Brain microvascular endothelial cell (primary cell): ENCODE data around the gene KIAA1614.

Source experiments
- DNase-seq: peaks from one replicate; pipeline ENCODE4 v3.0.0-alpha.2; 2020
- H3K27ac ChIP-seq: fragments of 250-450 bp; sonication (Bioruptor Pico); 2 replicates; pipeline ENCODE4 v1.5.1; 2020; ENCODE audit warnings: mild to moderate bottlenecking, moderate library complexity
- H3K27me3 ChIP-seq: fragments of 250-450 bp; sonication (Bioruptor Pico); replicated peaks from 2 replicates; pipeline ENCODE4 v1.5.1; 2020; ENCODE audit warnings: mild to moderate bottlenecking
- H3K36me3 ChIP-seq: fragments of 250-450 bp; sonication (Bioruptor Pico); replicated peaks from 2 replicates; pipeline ENCODE4 v1.5.1; 2020; ENCODE audit warnings: mild to moderate bottlenecking
- H3K4me3 ChIP-seq: 2 replicates; pipeline ENCODE4 v1.5.1; 2011; ENCODE audit warnings: low read depth, mild to moderate bottlenecking, control low read depth, low read length, moderate library complexity
- in situ Hi-C: cut with HindIII; loops from 2 replicates; pipeline ENCODE4 v1.10.0; 2017; ENCODE audit warnings: low sequenced_read_pairs, low pct_ligation_motif_present
- TF ChIP-seq, protein P1 (sequence below): IDR thresholded peaks from 2 replicates; pipeline ENCODE4 v1.5.1; 2011; ENCODE audit warnings: low read depth, mild to moderate bottlenecking, moderate library complexity, low read length, control low read depth, inconsistent platforms; ENCODE audit errors: missing control alignments

The KIAA1614 gene

DNA sequence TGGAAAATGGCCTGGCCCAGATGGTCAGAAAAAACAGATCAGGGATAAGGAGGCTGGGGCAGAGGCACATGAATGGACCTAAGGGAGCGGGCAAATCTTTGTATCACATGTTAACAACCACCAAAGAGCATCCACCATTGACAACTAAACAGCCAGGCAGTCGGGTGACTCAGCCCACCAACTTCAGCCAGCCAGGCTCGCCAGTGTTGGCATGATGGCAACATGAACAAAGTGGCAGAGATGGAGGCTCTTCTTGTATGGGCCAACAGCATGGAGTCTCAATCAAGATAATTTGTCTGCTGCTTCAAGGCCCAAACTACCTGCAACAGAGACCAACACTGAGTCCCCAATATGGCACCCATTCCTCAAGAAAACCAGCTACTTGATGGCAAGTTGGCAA lies 16.5 kb upstream of the KIAA1614 start:
- TF ChIP-seq, protein P1, sequence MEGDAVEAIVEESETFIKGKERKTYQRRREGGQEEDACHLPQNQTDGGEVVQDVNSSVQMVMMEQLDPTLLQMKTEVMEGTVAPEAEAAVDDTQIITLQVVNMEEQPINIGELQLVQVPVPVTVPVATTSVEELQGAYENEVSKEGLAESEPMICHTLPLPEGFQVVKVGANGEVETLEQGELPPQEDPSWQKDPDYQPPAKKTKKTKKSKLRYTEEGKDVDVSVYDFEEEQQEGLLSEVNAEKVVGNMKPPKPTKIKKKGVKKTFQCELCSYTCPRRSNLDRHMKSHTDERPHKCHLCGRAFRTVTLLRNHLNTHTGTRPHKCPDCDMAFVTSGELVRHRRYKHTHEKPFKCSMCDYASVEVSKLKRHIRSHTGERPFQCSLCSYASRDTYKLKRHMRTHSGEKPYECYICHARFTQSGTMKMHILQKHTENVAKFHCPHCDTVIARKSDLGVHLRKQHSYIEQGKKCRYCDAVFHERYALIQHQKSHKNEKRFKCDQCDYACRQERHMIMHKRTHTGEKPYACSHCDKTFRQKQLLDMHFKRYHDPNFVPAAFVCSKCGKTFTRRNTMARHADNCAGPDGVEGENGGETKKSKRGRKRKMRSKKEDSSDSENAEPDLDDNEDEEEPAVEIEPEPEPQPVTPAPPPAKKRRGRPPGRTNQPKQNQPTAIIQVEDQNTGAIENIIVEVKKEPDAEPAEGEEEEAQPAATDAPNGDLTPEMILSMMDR, result no peak
- Histone ChIP-seq H3K36me3 (no peaks in the 10 kb centered on the region), H3K27me3 (no peaks in the 10 kb centered on the region), H3K4me3 (no peak overlapping the region), H3K27ac (no peak overlapping the region)
- in situ Hi-C loops, result loop anchor here (25.0 kb wide), 1 partner anchor 266 kb away; no protein-coding TSS in a partner anchor
- DNase-seq, result no peak

DNA sequence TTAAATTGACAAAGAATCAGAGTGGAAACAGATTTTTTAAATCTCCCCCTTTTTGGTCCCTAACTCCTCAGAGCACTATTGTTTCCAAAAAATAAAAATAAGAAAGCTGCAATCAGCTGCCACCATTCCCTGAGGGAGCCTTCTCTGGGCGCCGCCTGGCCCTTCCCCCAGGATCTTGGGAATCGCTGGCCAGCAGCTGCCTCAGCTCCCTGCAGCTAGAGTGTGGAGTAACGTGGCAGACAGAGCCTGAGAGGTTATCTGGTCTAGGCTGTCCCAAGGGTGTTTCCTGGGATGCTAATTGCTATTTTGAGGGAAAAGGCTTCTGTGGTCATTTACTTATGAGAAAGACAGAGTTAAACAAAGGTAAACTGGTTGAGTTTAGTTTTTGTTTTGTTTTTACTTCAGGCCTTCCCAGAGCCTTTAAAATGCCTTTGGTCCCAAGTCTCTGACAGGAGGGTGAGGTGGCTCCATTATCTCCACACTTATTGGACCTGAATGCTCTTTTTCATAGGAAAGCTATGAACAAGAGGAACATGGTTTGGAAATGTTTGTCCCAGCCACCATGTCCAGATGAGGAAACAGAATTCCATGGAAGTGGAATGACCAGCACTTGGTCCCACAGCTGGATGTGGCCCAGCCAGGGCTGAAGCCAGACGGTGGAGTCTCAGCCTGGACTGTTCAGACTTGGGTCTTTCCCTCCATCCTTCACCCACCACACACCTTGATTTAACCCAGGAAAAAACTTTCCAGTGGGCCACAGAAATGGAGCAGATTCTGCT lies 14.1 kb upstream of the KIAA1614 start:
- H3K27ac ChIP-seq, result no peak overlapping the region
- no peak overlapping the region for H3K4me3 ChIP-seq
- in situ Hi-C loops, result loop anchor here (25.0 kb wide), 1 partner anchor 264 kb away; no protein-coding TSS in a partner anchor
- DNase-seq, result no peak
- H3K36me3 ChIP-seq, result no peaks in the 10 kb centered on the region
- no peaks in the 10 kb centered on the region for H3K27me3 ChIP-seq
- TF ChIP-seq, protein P1, result no peak

DNA sequence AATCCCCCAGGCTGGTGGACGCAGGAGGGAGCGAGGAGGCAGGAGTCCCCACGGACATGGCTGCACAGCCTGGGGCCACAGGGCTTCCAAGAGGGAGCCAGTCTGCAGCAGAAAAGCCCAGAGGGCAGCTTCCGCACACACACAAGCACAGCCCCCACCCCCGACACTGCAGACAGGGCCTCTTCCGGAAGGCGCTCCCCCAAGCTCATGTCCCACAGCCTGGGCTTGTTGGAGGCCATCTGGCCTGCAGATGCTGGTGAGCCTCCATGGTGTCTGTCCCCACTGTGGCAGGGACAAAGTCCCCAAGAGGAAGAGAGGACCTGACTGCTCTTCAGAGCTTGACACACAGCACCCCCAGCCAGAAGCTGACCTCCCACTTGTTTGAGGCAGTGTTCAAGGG lies 13.4 kb upstream of the KIAA1614 start:
- no peak for DNase-seq
- Histone ChIP-seq H3K4me3 (no peak overlapping the region), H3K36me3 (no peaks in the 10 kb centered on the region), H3K27me3 (no peaks in the 10 kb centered on the region), H3K27ac (no peak overlapping the region)
- in situ Hi-C loops, result loop anchor here (25.0 kb wide), 1 partner anchor 263 kb away; no protein-coding TSS in a partner anchor
- TF ChIP-seq, protein P1, result no peak

DNA sequence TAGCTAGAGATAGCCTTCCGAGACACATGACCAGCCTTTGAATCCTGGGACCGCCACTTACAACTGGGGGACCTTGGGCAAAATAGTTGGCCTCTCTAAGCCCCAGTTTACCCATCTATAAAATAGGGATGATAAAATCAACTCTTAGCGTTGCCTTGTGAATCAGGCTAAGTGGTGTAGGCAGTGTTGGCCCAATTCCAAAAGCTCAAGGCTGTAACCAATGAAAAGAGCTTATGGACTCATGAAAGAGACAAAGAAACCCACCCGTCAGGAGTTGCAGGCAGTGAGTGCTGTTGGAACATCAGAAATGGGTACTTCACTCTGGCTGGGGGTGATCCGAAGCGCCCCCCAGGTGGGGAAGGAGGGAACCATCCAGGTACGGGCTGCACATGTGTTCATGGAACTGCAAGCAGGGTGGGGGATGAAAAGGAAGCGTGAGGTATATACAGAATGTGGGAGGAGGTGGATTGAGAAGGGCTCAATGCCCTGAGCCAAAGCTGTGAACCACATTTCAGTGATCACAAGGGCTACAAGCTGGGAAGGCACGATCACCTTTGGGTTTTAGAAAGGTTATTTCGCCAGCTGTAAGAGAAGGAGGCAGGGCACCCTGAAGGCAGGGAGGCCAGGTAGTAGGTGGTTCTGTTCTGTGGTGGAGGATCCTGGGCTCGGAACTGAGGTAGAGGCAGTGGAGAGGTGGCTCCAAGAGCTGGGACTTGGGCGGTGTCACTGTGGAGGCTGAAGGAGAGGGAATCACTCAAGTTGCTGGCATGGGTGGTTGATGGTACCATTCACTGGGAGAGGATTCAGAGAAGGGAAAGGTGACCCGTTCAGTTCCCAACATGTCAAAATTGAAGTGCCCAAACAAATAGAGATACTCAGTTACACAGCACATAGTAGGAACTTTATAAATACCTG lies 11.4 kb upstream of the KIAA1614 start:
- in situ Hi-C loops, result no loop called here
- H3K27ac ChIP-seq, result no peak overlapping the region
- H3K36me3 ChIP-seq, result no peaks in the 10 kb centered on the region

DNA sequence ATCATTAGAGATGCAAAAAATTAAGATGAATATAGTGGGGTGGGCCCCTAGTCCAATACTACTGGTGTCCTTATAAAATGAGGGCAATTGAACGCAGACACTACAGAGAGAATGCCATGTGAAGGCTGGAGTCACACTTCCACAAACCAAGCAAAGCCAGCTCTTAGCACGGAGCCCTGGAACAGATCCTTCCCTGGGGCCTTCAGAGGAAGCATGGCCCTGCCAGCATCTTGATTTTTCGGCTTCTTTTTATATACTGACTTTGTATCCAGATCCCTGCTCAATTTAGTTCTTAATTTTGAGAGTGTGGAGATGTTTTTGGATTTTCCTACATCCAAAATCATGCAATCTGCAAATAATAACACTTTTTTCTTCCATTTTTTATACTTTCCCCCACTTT lies 10.2 kb upstream of the KIAA1614 start:
- Histone ChIP-seq H3K4me3 (no peak overlapping the region), H3K36me3 (no peaks in the 10 kb centered on the region), H3K27me3 (no peaks in the 10 kb centered on the region), H3K27ac (no peak overlapping the region)
- in situ Hi-C loops, result no loop called here
- TF ChIP-seq, protein P1, result no peak
- DNase-seq, result no peak

More for the DNA sequence above, 11.4 kb upstream of the KIAA1614 start:
- Histone ChIP-seq H3K27me3 (no peaks in the 10 kb centered on the region), H3K4me3 (no peak overlapping the region)
- TF ChIP-seq, protein P1, result no peak
- no peak for DNase-seq
